Subcutaneous abdominal adipose tissue (tissue), 5 donors: Measurements from ENCODE around the gene OBSCN.

Experiments used
- H3K27ac ChIP-seq: one replicate; pipeline ENCODE4 v1.7.0; 2013; ENCODE audit warnings: low read depth, mild to moderate bottlenecking, inconsistent platforms, low read length, moderate library complexity
- H3K27me3 ChIP-seq, 5 donors: one replicate each; pipeline ENCODE4 v1.7.0; 2013; ENCODE audit warnings: low read length in 5 of 5, inconsistent platforms in 1 of 5; ENCODE audit not compliant: control insufficient read depth in 5 of 5, insufficient read depth in 4 of 5
- H3K36me3 ChIP-seq, 5 donors: one replicate each; pipeline ENCODE4 v1.7.0; 2013; ENCODE audit warnings: low read length in 5 of 5; ENCODE audit not compliant: control insufficient read depth in 5 of 5, insufficient read depth in 5 of 5
- H3K4me1 ChIP-seq, 5 donors: one replicate each; pipeline ENCODE4 v1.7.0; 2013; ENCODE audit warnings: low read length in 5 of 5, mild to moderate bottlenecking in 3 of 5, moderate library complexity in 1 of 5; ENCODE audit not compliant: control insufficient read depth in 5 of 5, insufficient read depth in 5 of 5
- H3K4me3 ChIP-seq, 5 donors: one replicate each; pipeline ENCODE4 v1.7.0; 2013; ENCODE audit warnings: low read length in 5 of 5, low read depth in 1 of 5
- H3K9ac ChIP-seq, 5 donors: one replicate each; pipeline ENCODE4 v1.7.0; 2013; ENCODE audit warnings: low read length in 5 of 5, mild to moderate bottlenecking in 4 of 5, moderate library complexity in 3 of 5
- H3K9me3 ChIP-seq, 5 donors: one replicate each; pipeline ENCODE4 v1.7.0; 2013; ENCODE audit warnings: low read length in 5 of 5; ENCODE audit not compliant: control insufficient read depth in 5 of 5
- donor health status: healthy.
- donor health status: healthy.
- donor health status: healthy.
- donor health status: healthy.
- donor health status: healthy.

OBSCN gene

GRCh38 chr1:228354390-228355320 is 146.8 kb downstream of the OBSCN start:
- Histone ChIP-seq H3K27ac (no peak overlapping the region), H3K27me3 (peaks cover 0 to 3% (median 0%) of the 10 kb centered on the region in 5 donors), H3K9ac (no peak overlapping the region), H3K36me3 (no peaks in the 10 kb centered on the region), H3K4me1 (peaks cover 0 to 2% (median 0%) of the 10 kb centered on the region in 5 donors), H3K9me3 (peaks cover 0 to 2% (median 0%) of the 10 kb centered on the region in 5 donors), H3K4me3 (no peak overlapping the region)

DNA sequence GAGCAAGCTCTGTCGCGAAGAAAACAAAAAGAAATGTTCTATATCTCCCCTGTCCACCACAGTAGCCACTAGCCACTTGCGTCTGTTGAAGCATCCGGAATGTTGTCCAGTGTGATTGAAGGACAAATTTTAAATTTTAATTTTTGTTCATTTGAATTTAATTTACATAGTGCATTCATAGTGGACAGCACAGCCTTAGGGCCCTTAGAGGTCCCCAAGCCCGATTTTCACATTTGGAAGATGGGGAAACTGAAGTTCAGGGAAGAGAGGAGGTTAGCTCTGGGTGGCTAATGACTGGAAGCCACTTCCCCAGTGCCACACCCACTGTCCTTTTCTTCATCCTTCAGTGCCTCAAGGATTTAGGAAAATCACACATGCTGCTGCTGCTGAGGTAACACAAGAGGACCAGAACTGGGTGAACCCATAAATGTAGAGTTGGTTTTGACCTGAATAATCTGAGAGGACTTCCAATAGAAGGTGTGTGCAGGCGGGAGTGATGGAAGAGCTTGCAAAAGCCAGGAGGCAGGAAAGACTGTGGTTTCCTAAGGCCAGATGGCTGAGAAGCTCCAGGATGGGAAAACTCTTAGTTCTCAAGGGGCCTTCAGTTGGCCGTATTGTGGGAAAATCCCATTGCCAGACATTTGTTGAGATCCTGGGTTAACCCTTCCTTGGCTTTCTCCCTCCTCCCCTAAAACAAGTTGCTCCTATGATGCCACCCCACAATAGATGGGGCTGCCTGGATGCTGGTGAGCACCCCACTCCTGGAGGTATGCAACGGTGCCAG is 149.2 kb downstream of the OBSCN start:
- Histone ChIP-seq H3K27me3 (peaks cover 0 to 3% (median 0%) of the 10 kb centered on the region in 5 donors), H3K27ac (no peak overlapping the region), H3K9me3 (peaks cover 0 to 2% (median 0%) of the 10 kb centered on the region in 5 donors), H3K9ac (no peak overlapping the region), H3K4me3 (no peak overlapping the region), H3K4me1 (peaks cover 0 to 2% (median 0%) of the 10 kb centered on the region in 5 donors), H3K36me3 (no peaks in the 10 kb centered on the region)

- Histone ChIP-seq H3K4me3 (no peak overlapping the region), H3K27me3 (peaks cover 0 to 5% (median 3%) of the 10 kb centered on the region in 5 donors), H3K27ac (no peak overlapping the region), H3K36me3 (no peaks in the 10 kb centered on the region), H3K4me1 (peaks cover 0 to 2% (median 0%) of the 10 kb centered on the region in 5 donors), H3K9me3 (peaks cover 0 to 2% (median 0%) of the 10 kb centered on the region in 5 donors), H3K9ac (no peak overlapping the region)
Observed at GRCh38 chr1:228358039-228358763, 150.4 kb downstream of the OBSCN start.

- no peaks in the 10 kb centered on the region for H3K36me3 ChIP-seq
- H3K9ac ChIP-seq = no peak overlapping the region
- H3K4me3 ChIP-seq = no peak overlapping the region
- H3K27ac ChIP-seq = no peak overlapping the region
- H3K27me3 ChIP-seq = peaks cover 0 to 6% (median 3%) of the 10 kb centered on the region in 5 donors
- H3K9me3 ChIP-seq = peaks cover 0 to 2% (median 0%) of the 10 kb centered on the region in 5 donors
- H3K4me1 ChIP-seq = peaks cover 0 to 2% (median 0%) of the 10 kb centered on the region in 5 donors
Observed at GRCh38 chr1:228358764-228359612, 151.1 kb downstream of the OBSCN start.

DNA sequence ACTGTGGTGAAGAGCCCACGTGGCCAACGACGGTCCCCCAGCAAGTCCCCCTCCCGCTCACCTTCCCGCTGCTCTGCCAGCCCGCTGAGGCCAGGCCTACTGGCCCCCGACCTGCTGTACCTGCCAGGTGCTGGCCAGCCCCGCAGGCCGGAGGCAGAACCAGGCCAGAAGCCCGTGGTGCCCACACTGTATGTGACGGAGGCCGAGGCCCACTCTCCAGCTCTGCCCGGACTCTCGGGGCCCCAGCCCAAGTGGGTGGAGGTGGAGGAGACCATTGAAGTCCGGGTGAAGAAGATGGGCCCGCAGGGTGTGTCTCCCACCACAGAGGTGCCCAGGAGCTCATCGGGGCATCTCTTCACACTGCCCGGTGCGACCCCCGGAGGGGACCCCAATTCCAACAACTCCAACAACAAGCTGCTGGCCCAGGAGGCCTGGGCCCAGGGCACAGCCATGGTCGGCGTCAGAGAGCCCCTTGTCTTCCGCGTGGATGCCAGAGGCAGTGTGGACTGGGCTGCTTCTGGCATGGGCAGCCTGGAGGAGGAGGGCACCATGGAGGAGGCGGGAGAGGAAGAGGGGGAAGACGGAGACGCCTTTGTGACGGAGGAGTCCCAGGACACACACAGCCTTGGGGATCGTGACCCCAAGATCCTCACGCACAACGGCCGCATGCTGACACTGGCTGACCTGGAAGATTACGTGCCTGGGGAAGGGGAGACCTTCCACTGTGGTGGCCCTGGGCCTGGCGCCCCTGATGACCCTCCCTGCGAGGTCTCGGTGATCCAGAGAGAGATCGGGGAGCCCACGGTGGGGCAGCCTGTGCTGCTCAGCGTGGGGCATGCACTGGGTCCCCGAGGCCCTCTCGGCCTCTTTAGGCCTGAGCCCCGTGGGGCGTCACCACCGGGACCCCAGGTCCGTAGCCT is 152.0 kb downstream of the OBSCN start:
- H3K36me3 ChIP-seq = no peaks in the 10 kb centered on the region
- H3K27ac ChIP-seq = no peak overlapping the region
- H3K4me3 ChIP-seq = no peak overlapping the region
- H3K27me3 ChIP-seq = peaks cover 0 to 7% (median 3%) of the 10 kb centered on the region in 5 donors
- no peak overlapping the region for H3K9ac ChIP-seq
- peaks cover 0 to 2% (median 0%) of the 10 kb centered on the region in 5 donors for H3K9me3 ChIP-seq
- H3K4me1 ChIP-seq = peaks cover 0 to under 1% (median 0%) of the 10 kb centered on the region in 5 donors

DNA sequence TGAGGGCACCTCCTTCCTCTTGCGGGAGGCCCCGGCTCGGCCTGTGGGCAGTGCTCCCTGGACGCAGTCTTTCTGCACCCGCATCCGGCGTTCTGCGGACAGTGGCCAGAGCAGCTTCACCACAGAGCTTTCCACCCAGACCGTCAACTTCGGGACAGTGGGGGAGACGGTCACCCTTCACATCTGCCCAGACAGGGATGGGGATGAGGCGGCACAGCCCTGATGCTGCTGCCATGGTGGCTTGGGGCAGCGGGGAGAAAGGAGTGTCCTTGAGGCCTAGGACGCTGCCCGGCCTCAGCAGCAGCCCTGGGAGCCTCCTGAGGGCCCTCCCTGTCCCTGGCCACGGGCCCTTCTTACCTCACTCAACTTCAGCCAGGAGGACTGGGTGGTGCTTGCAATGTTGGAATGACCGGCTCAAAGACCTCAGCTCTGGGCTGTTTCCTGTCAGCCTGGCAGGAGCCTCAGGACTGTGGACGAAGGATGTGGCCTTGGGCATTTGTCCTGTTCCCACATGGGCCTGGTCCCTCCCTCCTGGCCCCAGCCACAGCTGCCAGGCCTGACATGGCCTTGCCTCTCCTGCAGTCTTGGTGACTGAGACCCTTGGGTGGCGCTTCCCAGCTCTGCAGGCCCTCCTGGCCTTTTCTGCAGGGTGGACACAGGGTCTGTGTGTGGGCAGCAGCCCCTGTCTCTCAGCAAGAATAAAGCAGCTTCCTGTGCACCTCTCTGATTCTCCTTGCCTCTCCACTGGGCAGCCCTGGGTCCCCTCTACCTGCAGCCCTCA is 152.9 kb downstream of the OBSCN start:
- Histone ChIP-seq H3K4me3 (no peak overlapping the region), H3K27ac (no peak overlapping the region), H3K4me1 (no peaks in the 10 kb centered on the region), H3K9me3 (peaks cover 0 to 2% (median 0%) of the 10 kb centered on the region in 5 donors), H3K36me3 (no peaks in the 10 kb centered on the region), H3K9ac (no peak overlapping the region), H3K27me3 (peaks cover 3 to 15% (median 5%) of the 10 kb centered on the region in 5 donors)

DNA sequence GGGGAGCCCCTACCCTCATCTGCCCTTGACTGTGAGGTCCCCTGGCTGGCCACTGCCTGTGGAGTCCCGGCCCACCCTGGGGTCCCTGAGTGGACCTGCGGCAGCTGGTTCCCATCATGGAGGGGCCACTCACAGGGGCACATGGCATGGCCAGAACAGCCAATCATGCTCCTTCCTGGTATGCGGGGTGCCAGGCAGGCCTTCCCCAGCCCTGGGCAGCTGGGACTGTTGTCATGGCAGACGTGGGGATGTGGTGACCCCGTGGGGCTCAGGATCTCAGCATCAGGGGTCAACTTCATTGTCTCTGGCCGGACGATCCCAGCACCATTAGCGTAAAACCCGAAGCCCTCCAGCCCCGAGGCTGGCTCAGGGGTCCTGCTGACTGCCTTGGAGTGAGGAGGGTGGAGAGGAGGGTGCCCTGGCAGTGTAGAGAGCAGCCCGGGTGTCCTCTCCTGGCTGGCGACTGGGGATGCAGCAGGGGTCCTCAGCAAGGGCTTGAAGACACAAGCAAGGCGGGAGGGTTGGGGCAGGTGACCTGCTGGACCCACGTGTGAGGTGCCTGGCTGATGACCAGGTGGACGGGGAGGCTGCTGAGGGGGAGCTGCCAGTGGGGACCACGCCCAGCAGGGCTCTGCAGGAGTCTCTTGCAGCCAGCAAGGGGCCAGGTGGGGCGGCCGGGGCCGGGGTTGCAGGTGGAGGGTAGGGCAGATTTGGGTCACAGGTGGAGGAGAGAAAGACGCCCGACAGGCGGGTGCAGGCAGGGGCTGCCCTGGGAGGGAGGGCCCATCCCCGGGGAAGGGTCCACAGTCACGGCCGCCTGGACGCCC is 153.7 kb downstream of the OBSCN start:
- Histone ChIP-seq H3K9me3 (peaks cover 0 to 2% (median 0%) of the 10 kb centered on the region in 5 donors), H3K9ac (no peak overlapping the region), H3K27me3 (peaks cover 9 to 21% (median 12%) of the 10 kb centered on the region in 5 donors), H3K4me1 (no peaks in the 10 kb centered on the region), H3K4me3 (no peak overlapping the region), H3K27ac (no peak overlapping the region), H3K36me3 (no peaks in the 10 kb centered on the region)
